Dedifferentiated amniotic fluid mesenchymal stem cell (primary cell): ENCODE data around the gene PPP1R9B.

Experiments used
- DNase-seq: peaks from one replicate; pipeline ENCODE4 v3.0.0-alpha.2; 2016; ENCODE audit errors: extremely low spot score

PPP1R9B gene

GRCh38 chr17:50187751-50188530, 37.5 kb upstream of the PPP1R9B start:
- peak; percentile 77 for DNase-seq

GRCh38 chr17:50187394-50187725, 36.9 kb upstream of the PPP1R9B start:
- DNase-seq = no peak

GRCh38 chr17:50186661-50187393, 36.4 kb upstream of the PPP1R9B start:
- DNase-seq = peak; percentile 81

- no peak for DNase-seq
Observed at GRCh38 chr17:50185631-50186471, 35.4 kb upstream of the PPP1R9B start.

GRCh38 chr17:50184611-50185398, 34.3 kb upstream of the PPP1R9B start:
- no peak for DNase-seq

GRCh38 chr17:50184064-50184463, 33.6 kb upstream of the PPP1R9B start:
- no peak for DNase-seq

- no peak for DNase-seq
Observed at GRCh38 chr17:50183421-50183994, 33.0 kb upstream of the PPP1R9B start.

- no peak for DNase-seq
Observed at GRCh38 chr17:50182783-50183420, 32.4 kb upstream of the PPP1R9B start.

- DNase-seq = no peak
Observed at GRCh38 chr17:50181591-50182560, 31.4 kb upstream of the PPP1R9B start.

- no peak for DNase-seq
Observed at GRCh38 chr17:50181144-50181543, 30.7 kb upstream of the PPP1R9B start.

GRCh38 chr17:50180620-50181019, 30.1 kb upstream of the PPP1R9B start:
- no peak for DNase-seq

GRCh38 chr17:50180111-50180510, 29.6 kb upstream of the PPP1R9B start:
- DNase-seq = no peak

GRCh38 chr17:50177983-50178834, 27.7 kb upstream of the PPP1R9B start:
- DNase-seq = peak; percentile 92

- no peak for DNase-seq
Observed at GRCh38 chr17:50177476-50177875, 27.0 kb upstream of the PPP1R9B start.

- no peak for DNase-seq
Observed at GRCh38 chr17:50176559-50177357, 26.3 kb upstream of the PPP1R9B start.

- no peak for DNase-seq
Observed at GRCh38 chr17:50175035-50175807, 24.7 kb upstream of the PPP1R9B start.

GRCh38 chr17:50174444-50174843, 24.0 kb upstream of the PPP1R9B start:
- DNase-seq = no peak
